Activated CD4-positive, alpha-beta memory T cell treated with anti-CD3 and anti-CD28 coated beads, Interleukin-2, amount 10 ng/mL, durations not matched to agents 7 days and 5 days (primary cell): Measurements from ENCODE around the gene MED26. TPM values are rescaled to one million over a fixed set of nuclear protein-coding genes. Genes with fewer than 3 reads are reported as not detected.

Experiments used
- CTCF ChIA-PET: fragments of 350-600 bp; sonication (Branson Sonifier 250); formaldehyde crosslinking; loops from one replicate; lab custom pipeline; 2021; ENCODE audit warnings: antibody characterized with exemption, inconsistent platforms; lab: Charles Lee
- POLR2A ChIA-PET: fragments of 350-600 bp; sonication (Branson Sonifier 250); formaldehyde crosslinking; loops from one replicate; lab custom pipeline; 2021; ENCODE audit warnings: antibody characterized with exemption; lab: Charles Lee
- DNase-seq: peaks from one replicate; pipeline ENCODE4 v3.0.0-alpha.2; 2020
- H3K27ac Mint-ChIP-seq: one replicate; pipeline ENCODE4 v1.8.0; 2021; ENCODE audit warnings: mild to moderate bottlenecking, mixed read lengths
- H3K27me3 Mint-ChIP-seq: one replicate; pipeline ENCODE4 v1.8.0; 2021; ENCODE audit warnings: mixed read lengths
- H3K36me3 Mint-ChIP-seq: one replicate; pipeline ENCODE4 v1.8.0; 2021; ENCODE audit warnings: low read depth, mixed read lengths
- H3K4me1 Mint-ChIP-seq: one replicate; pipeline ENCODE4 v1.8.0; 2021; ENCODE audit warnings: mixed read lengths
- H3K4me3 Mint-ChIP-seq: one replicate; pipeline ENCODE4 v1.8.0; 2021; ENCODE audit warnings: mild to moderate bottlenecking, mixed read lengths
- H3K9me3 Mint-ChIP-seq: one replicate; pipeline ENCODE4 v1.8.0; 2021; ENCODE audit warnings: mixed read lengths
- total RNA-seq, 2 experiments: library from RNA; stranded (reverse); gene quantifications; one replicate each; pipeline ENCODE4 v1.2.3, GENCODE V29; 2021

MED26 gene
- total RNA-seq, 2 experiments from 2014 or later = 15.5 to 15.9 TPM

GRCh38 chr19:16595097-16595496 lies 32.9 kb downstream of the MED26 start:
- no peaks in the 10 kb centered on the region for H3K9me3 Mint-ChIP-seq
- CTCF ChIA-PET = interaction anchor here (0.5 to 1.3 kb wide), 2 partner anchors 7 to 750 kb away, joined by 3 to 4 read pairs; no protein-coding TSS in a partner anchor
- no peak for DNase-seq
- peaks cover 75% of the 10 kb centered on the region for H3K4me1 Mint-ChIP-seq
- no peaks in the 10 kb centered on the region for H3K27me3 Mint-ChIP-seq
- POLR2A ChIA-PET = interaction anchor here (0.8 to 1.1 kb wide), 2 partner anchors 15 to 31 kb away, joined by 4 to 5 read pairs; no protein-coding TSS in a partner anchor
- H3K36me3 Mint-ChIP-seq = peaks cover 7% of the 10 kb centered on the region
- peak overlapping the region; percentile 60 for H3K4me3 Mint-ChIP-seq
- peak overlapping the region; percentile 90 for H3K27ac Mint-ChIP-seq

GRCh38 chr19:16594681-16595091 lies 33.3 kb downstream of the MED26 start:
- H3K9me3 Mint-ChIP-seq = no peaks in the 10 kb centered on the region
- ChIA-PET POLR2A (interaction anchor here (1.1 to 2.0 kb wide), 4 partner anchors 10 to 32 kb away, joined by 4 to 14 read pairs (median 8); no protein-coding TSS in a partner anchor), CTCF (interaction anchor here (0.5 kb wide), 1 partner anchor 751 kb away, joined by 4 read pairs; no protein-coding TSS in a partner anchor)
- H3K4me3 Mint-ChIP-seq = peak overlapping the region; percentile 60
- peak overlapping the region; percentile 90 for H3K27ac Mint-ChIP-seq
- peaks cover 79% of the 10 kb centered on the region for H3K4me1 Mint-ChIP-seq
- H3K36me3 Mint-ChIP-seq = peaks cover 7% of the 10 kb centered on the region
- no peaks in the 10 kb centered on the region for H3K27me3 Mint-ChIP-seq
- peak; percentile 61 for DNase-seq

GRCh38 chr19:16594131-16594586 lies 33.8 kb downstream of the MED26 start:
- peak overlapping the region; percentile 60 for H3K4me3 Mint-ChIP-seq
- peak overlapping the region; percentile 90 for H3K27ac Mint-ChIP-seq
- H3K9me3 Mint-ChIP-seq = no peaks in the 10 kb centered on the region
- POLR2A ChIA-PET = interaction anchor here (0.9 to 2.0 kb wide), 5 partner anchors 9 to 52 kb away, joined by 3 to 14 read pairs (median 6); partner anchors contain the start of gene CHERP
- CTCF ChIA-PET = interaction anchor here (1.8 kb wide), 1 partner anchor 10 kb away, joined by 6 read pairs; no protein-coding TSS in a partner anchor
- DNase-seq = peak; percentile 76
- H3K4me1 Mint-ChIP-seq = peaks cover 82% of the 10 kb centered on the region
- peaks cover 7% of the 10 kb centered on the region for H3K36me3 Mint-ChIP-seq
- H3K27me3 Mint-ChIP-seq = no peaks in the 10 kb centered on the region

GRCh38 chr19:16593181-16593580 lies 34.8 kb downstream of the MED26 start:
- Mint-ChIP-seq H3K9me3 (no peaks in the 10 kb centered on the region), H3K4me3 (no peak overlapping the region), H3K27me3 (no peaks in the 10 kb centered on the region), H3K4me1 (peaks cover 86% of the 10 kb centered on the region), H3K27ac (no peak overlapping the region), H3K36me3 (peaks cover 7% of the 10 kb centered on the region)
- DNase-seq = no peak
- ChIA-PET CTCF (interaction anchor here (1.8 kb wide), 1 partner anchor 9 kb away, joined by 6 read pairs; no protein-coding TSS in a partner anchor), POLR2A (interaction anchor here (0.9 to 2.0 kb wide), 5 partner anchors 8 to 51 kb away, joined by 3 to 14 read pairs (median 6); partner anchors contain the start of gene CHERP)

GRCh38 chr19:16591803-16592556 lies 36.0 kb downstream of the MED26 start:
- Mint-ChIP-seq H3K4me3 (no peak overlapping the region), H3K9me3 (no peaks in the 10 kb centered on the region), H3K27me3 (no peaks in the 10 kb centered on the region), H3K36me3 (peaks cover 2% of the 10 kb centered on the region), H3K4me1 (peaks cover 92% of the 10 kb centered on the region), H3K27ac (no peak overlapping the region)
- POLR2A ChIA-PET = interaction anchor here (1.4 to 9.9 kb wide), 2 partner anchors 35 to 49 kb away, joined by 5 to 136 read pairs; partner anchors contain the start of gene MED26
- no peak for DNase-seq
- CTCF ChIA-PET = interaction anchor here (1.8 kb wide), 1 partner anchor 8 kb away, joined by 6 read pairs; no protein-coding TSS in a partner anchor

GRCh38 chr19:16590876-16591802 lies 36.9 kb downstream of the MED26 start:
- DNase-seq = no peak
- H3K27ac Mint-ChIP-seq = no peak overlapping the region

GRCh38 chr19:16589917-16590316 lies 38.1 kb downstream of the MED26 start:
- CTCF ChIA-PET = no interaction called here
- H3K9me3 Mint-ChIP-seq = no peaks in the 10 kb centered on the region
- peak overlapping the region; percentile 44 for H3K27ac Mint-ChIP-seq

More at GRCh38 chr19:16590876-16591802, 36.9 kb downstream of the MED26 start:
- no peak overlapping the region for H3K4me3 Mint-ChIP-seq
- CTCF ChIA-PET = no interaction called here
- peaks cover 93% of the 10 kb centered on the region for H3K4me1 Mint-ChIP-seq
- POLR2A ChIA-PET = interaction anchor here (1.4 to 9.9 kb wide), 2 partner anchors 36 to 48 kb away, joined by 5 to 136 read pairs; partner anchors contain the start of gene MED26
- H3K36me3 Mint-ChIP-seq = no peaks in the 10 kb centered on the region
- no peaks in the 10 kb centered on the region for H3K27me3 Mint-ChIP-seq
- H3K9me3 Mint-ChIP-seq = no peaks in the 10 kb centered on the region

GRCh38 chr19:16588824-16589577 lies 39.0 kb downstream of the MED26 start:
- ChIA-PET CTCF (interaction anchor here (2.3 kb wide), 1 partner anchor 39 kb away, joined by 6 read pairs; the partner anchor contains the start of gene MED26), POLR2A (interaction anchor here (0.8 to 9.9 kb wide), 11 partner anchors 10 to 487 kb away, joined by 3 to 136 read pairs (median 6); partner anchors contain the start of genes HAUS8, MED26, MYO9B and SLC35E1)
- Mint-ChIP-seq H3K4me3 (no peak overlapping the region), H3K27me3 (no peaks in the 10 kb centered on the region), H3K27ac (peak overlapping the region; percentile 90), H3K36me3 (peaks cover 4% of the 10 kb centered on the region), H3K9me3 (no peaks in the 10 kb centered on the region), H3K4me1 (peaks cover 93% of the 10 kb centered on the region)
- DNase-seq = no peak

More at GRCh38 chr19:16589917-16590316, 38.1 kb downstream of the MED26 start:
- no peak for DNase-seq
- Mint-ChIP-seq H3K4me3 (no peak overlapping the region), H3K27me3 (no peaks in the 10 kb centered on the region), H3K36me3 (peaks cover 4% of the 10 kb centered on the region), H3K4me1 (peaks cover 93% of the 10 kb centered on the region)
- POLR2A ChIA-PET = interaction anchor here (0.8 to 9.9 kb wide), 4 partner anchors 13 to 71 kb away, joined by 3 to 136 read pairs (median 4); partner anchors contain the start of genes MED26 and TMEM38A

GRCh38 chr19:16587833-16588823 lies 39.9 kb downstream of the MED26 start:
- DNase-seq = peak; percentile 70
- H3K36me3 Mint-ChIP-seq = peaks cover 4% of the 10 kb centered on the region
- peak overlapping the region; percentile 77 for H3K4me3 Mint-ChIP-seq
- H3K4me1 Mint-ChIP-seq = peaks cover 93% of the 10 kb centered on the region
- H3K9me3 Mint-ChIP-seq = no peaks in the 10 kb centered on the region
- POLR2A ChIA-PET = interaction anchor here (0.8 to 9.9 kb wide), 16 partner anchors 11 to 488 kb away, joined by 3 to 136 read pairs (median 7); partner anchors contain the start of genes HAUS8, MED26, MYO9B and SLC35E1
- no peaks in the 10 kb centered on the region for H3K27me3 Mint-ChIP-seq
- H3K27ac Mint-ChIP-seq = peak overlapping the region; percentile 90
- CTCF ChIA-PET = interaction anchor here (0.6 to 2.3 kb wide), 10 partner anchors 8 to 559 kb away, joined by 3 to 7 read pairs (median 3); partner anchors contain the start of genes MED26 and SMIM7
